Body of pancreas (tissue), 4 donors: ENCODE data around the gene PCBP3.

Experiments used
- POLR2A ChIP-seq, 3 donors: fragments of 450-650 bp; IDR thresholded peaks; one replicate each; pipeline ENCODE4 v1.6.1; 2016; ENCODE audit warnings: antibody characterized with exemption in 3 of 3, mild to moderate bottlenecking in 2 of 3
- TF ChIP-seq, protein P1 (sequence below), 7 experiments: fragments of 450-650 bp in 4 of 7; fragments of 200-600 bp in 3 of 7; sonication (generic) in 3 of 7; IDR thresholded peaks; one replicate each; pipeline ENCODE4 v1.5.1; 2016 to 2019; ENCODE audit warnings: antibody characterized with exemption in 7 of 7

GRCh38 chr21:45969921-45970673 is 326.6 kb downstream of the PCBP3 start:
- TF ChIP-seq, protein P1, sequence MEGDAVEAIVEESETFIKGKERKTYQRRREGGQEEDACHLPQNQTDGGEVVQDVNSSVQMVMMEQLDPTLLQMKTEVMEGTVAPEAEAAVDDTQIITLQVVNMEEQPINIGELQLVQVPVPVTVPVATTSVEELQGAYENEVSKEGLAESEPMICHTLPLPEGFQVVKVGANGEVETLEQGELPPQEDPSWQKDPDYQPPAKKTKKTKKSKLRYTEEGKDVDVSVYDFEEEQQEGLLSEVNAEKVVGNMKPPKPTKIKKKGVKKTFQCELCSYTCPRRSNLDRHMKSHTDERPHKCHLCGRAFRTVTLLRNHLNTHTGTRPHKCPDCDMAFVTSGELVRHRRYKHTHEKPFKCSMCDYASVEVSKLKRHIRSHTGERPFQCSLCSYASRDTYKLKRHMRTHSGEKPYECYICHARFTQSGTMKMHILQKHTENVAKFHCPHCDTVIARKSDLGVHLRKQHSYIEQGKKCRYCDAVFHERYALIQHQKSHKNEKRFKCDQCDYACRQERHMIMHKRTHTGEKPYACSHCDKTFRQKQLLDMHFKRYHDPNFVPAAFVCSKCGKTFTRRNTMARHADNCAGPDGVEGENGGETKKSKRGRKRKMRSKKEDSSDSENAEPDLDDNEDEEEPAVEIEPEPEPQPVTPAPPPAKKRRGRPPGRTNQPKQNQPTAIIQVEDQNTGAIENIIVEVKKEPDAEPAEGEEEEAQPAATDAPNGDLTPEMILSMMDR (IDR thresholded peaks at IDR 0.05) = no peak
- TF ChIP-seq POLR2A (IDR thresholded peaks at IDR 0.05) = no peak
